ENCODE results near the gene ZNF280C. TPM values are rescaled to one million over a fixed set of nuclear protein-coding genes. Genes with fewer than 3 reads are reported as not detected.

ZNF280C gene
- total and polyA plus RNA-seq, 4 donors: 0.50 to 2.3 (median 1.00) TPM

DNA sequence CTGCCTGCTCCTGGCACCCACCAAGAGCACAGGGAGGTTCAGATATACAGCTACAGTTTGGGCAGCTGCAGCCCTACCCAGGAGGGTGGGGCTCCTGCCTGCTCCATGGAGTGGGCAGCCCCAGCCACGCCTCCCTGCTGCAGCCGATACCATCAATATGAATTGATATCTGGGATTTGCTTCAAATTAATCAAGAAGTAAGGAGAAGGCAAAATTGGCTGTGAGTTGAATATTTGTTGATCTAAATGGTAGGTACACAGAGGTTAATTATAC is 31.2 kb upstream of the ZNF280C start (continued):
- no peak for TF ChIP-seq REST (IDR thresholded peaks at IDR 0.05)
- TF ChIP-seq RAD21 (IDR thresholded peaks at IDR 0.05): no peak
- TF ChIP-seq NR2F2 (IDR thresholded peaks at IDR 0.05): no peak
- TF ChIP-seq HNF4A (conservative IDR thresholded peaks at IDR 0.05): no peak
- TF ChIP-seq JUND (IDR thresholded peaks at IDR 0.05): no peak

DNA sequence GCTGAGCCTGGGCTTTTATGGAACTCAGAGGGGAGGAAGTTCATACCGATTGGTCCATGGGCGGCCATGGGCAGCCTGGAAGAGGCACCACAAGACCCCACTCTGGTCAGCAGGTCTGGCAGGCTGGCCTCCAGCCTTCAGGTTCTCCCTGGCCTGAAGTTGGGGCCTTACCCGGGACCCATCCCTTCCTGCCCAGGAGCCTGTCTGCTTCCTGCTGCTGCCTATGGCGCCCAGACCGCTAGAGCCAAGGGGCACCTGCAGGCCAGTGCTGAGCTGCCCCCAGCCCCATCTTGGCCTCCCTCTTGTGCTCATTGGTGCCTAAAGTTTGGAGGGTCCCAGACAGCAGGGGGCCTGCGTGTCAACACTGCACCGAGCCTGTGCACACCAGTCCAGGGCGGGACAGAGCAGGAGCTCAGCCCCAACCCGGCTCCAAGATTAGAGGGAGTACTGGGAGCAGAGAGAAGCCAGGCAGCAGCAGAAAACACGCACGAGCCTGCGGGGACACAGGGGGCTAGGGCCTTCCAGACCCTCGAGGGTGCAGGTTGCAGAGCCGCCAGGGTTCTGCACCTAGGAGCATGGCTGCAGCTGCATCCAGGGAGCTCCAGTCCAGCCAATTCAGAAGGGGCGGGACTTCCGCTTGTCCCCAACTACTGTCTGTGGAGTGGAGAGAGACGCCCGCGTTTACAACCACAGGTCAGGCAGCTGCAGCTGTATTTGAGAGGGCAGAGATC is 30.7 kb upstream of the ZNF280C start:
- no peaks in the 10 kb centered on the region for H3K27me3 ChIP-seq (ENCODE audit: control insufficient read depth in 4 of 4, insufficient read depth in 4 of 4, low read length in 3 of 4)
- H3K9me3 ChIP-seq (ENCODE audit: control insufficient read depth in 4 of 4, low read length in 3 of 4): no peaks in the 10 kb centered on the region
- H3K4me3 ChIP-seq (ENCODE audit: low read depth in 1 of 3, low read length in 3 of 3): no peak overlapping the region
- TF ChIP-seq GABPA (IDR thresholded peaks at IDR 0.05 in 1 of 2, conservative IDR thresholded peaks at IDR 0.05 in 1 of 2) (no peak), JUND (IDR thresholded peaks at IDR 0.05) (no peak), MAX (IDR thresholded peaks at IDR 0.05) (no peak), RXRA (IDR thresholded peaks at IDR 0.05) (no peak), NR2F2 (IDR thresholded peaks at IDR 0.05) (no peak)
- no peak overlapping the region for H3K9ac ChIP-seq (ENCODE audit: low read depth in 1 of 2, low read length in 2 of 2)
- DNase-seq (ENCODE audit: low spot score): no peak
- H3K4me1 ChIP-seq (ENCODE audit: control insufficient read depth in 4 of 4, insufficient read depth in 4 of 4, low read length in 3 of 4): peaks cover 0 to 8% (median 3%) of the 10 kb centered on the region in 4 donors
- H3K36me3 ChIP-seq (ENCODE audit: control insufficient read depth in 4 of 4, insufficient read depth in 3 of 4, low read depth in 1 of 4, low read length in 3 of 4): no peaks in the 10 kb centered on the region
- no peak overlapping the region for H3K27ac ChIP-seq (ENCODE audit: low read depth in 1 of 2, low read length in 2 of 2)
- WGBS: 86% methylated on average over 19 of the region's 19 CpGs

GRCh38 chrX:130296743-130297142 is 28.0 kb upstream of the ZNF280C start:
- peaks cover 0 to 8% (median 3%) of the 10 kb centered on the region in 4 donors for H3K4me1 ChIP-seq (ENCODE audit: control insufficient read depth in 4 of 4, insufficient read depth in 4 of 4, low read length in 3 of 4)
- TF ChIP-seq YY1 (IDR thresholded peaks at IDR 0.05) (no peak), CTCF (IDR thresholded peaks at IDR 0.05; ENCODE audit: low read depth, low read length, missing input control) (no peak), FOXA2 (IDR thresholded peaks at IDR 0.05) (no peak), GABPA (IDR thresholded peaks at IDR 0.05 in 1 of 2, conservative IDR thresholded peaks at IDR 0.05 in 1 of 2) (no peak), MAX (IDR thresholded peaks at IDR 0.05) (no peak), JUND (IDR thresholded peaks at IDR 0.05) (no peak)
- TF ChIP-seq, protein P1, sequence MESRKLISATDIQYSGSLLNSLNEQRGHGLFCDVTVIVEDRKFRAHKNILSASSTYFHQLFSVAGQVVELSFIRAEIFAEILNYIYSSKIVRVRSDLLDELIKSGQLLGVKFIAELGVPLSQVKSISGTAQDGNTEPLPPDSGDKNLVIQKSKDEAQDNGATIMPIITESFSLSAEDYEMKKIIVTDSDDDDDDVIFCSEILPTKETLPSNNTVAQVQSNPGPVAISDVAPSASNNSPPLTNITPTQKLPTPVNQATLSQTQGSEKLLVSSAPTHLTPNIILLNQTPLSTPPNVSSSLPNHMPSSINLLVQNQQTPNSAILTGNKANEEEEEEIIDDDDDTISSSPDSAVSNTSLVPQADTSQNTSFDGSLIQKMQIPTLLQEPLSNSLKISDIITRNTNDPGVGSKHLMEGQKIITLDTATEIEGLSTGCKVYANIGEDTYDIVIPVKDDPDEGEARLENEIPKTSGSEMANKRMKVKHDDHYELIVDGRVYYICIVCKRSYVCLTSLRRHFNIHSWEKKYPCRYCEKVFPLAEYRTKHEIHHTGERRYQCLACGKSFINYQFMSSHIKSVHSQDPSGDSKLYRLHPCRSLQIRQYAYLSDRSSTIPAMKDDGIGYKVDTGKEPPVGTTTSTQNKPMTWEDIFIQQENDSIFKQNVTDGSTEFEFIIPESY (IDR thresholded peaks at IDR 0.05): no peak
- TF ChIP-seq, protein P2, sequence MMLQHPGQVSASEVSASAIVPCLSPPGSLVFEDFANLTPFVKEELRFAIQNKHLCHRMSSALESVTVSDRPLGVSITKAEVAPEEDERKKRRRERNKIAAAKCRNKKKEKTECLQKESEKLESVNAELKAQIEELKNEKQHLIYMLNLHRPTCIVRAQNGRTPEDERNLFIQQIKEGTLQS (IDR thresholded peaks at IDR 0.05): no peak
- no peak overlapping the region for H3K4me3 ChIP-seq (ENCODE audit: low read depth in 1 of 3, low read length in 3 of 3)
- no peaks in the 10 kb centered on the region for H3K9me3 ChIP-seq (ENCODE audit: control insufficient read depth in 4 of 4, low read length in 3 of 4)
- no peaks in the 10 kb centered on the region for H3K36me3 ChIP-seq (ENCODE audit: control insufficient read depth in 4 of 4, insufficient read depth in 3 of 4, low read depth in 1 of 4, low read length in 3 of 4)
- WGBS: 61% methylated on average over 2 of the region's 2 CpGs
- no peak for DNase-seq (ENCODE audit: low spot score)
- no peak overlapping the region for H3K27ac ChIP-seq (ENCODE audit: low read depth in 1 of 2, low read length in 2 of 2)
- H3K9ac ChIP-seq (ENCODE audit: low read depth in 1 of 2, low read length in 2 of 2): no peak overlapping the region
- H3K27me3 ChIP-seq (ENCODE audit: control insufficient read depth in 4 of 4, insufficient read depth in 4 of 4, low read length in 3 of 4): no peaks in the 10 kb centered on the region

Measured in liver (tissue), 9 donors.